HepG2 (cell line): ENCODE results near the gene C9orf78. TPM values are rescaled to one million over a fixed set of nuclear protein-coding genes. Genes with fewer than 3 reads are reported as not detected.

Experiments used
- ATAC-seq: fragments of 200-7000 bp; cut with Tn5 transposase; 3 replicates; pipeline ENCODE4 v1.9.1; 2020; ENCODE audit warnings: mild to moderate bottlenecking, moderate library complexity
- BruUV-seq: library from RNA; stranded (reverse); fragments of 400-500 nt; replicated peaks from 2 replicates; lab custom pipeline; 2021; lab: Mats Ljungman, UMichigan
- CTCF ChIA-PET: fragments of 300-600 bp; formaldehyde crosslinking; extraction: SDS; loops from one replicate; lab custom pipeline; 2021; ENCODE audit warnings: low total read pairs, inconsistent platforms, low intra/inter-chr PET ratio; lab: Yijun Ruan, JAX
- POLR2A ChIA-PET: fragments of 350-600 bp; sonication (Branson Sonifier 250); formaldehyde crosslinking; loops from one replicate; lab custom pipeline; 2020; ENCODE audit warnings: antibody characterized with exemption, inconsistent platforms; lab: Yijun Ruan, JAX
- DNase-seq: peaks from one replicate; pipeline ENCODE4 v3.0.0-alpha.2; 2015; ENCODE audit warnings: low spot score
- FAIRE-seq: peaks from 3 replicates; lab custom pipeline; 2011; peaks lifted over from hg19 to GRCh38; lab: Jason Lieb, UNC
- H2AFZ ChIP-seq: one replicate; pipeline ENCODE4 v1.6.1; 2011; ENCODE audit warnings: low read length, inconsistent platforms
- H3K27ac ChIP-seq: fragments of 300-600 bp; 3 replicates; pipeline ENCODE4 v1.8.0; 2011; ENCODE audit warnings: mixed run types, mild to moderate bottlenecking, mixed read lengths, low read length, inconsistent platforms; ENCODE audit not compliant: insufficient read depth; ENCODE audit errors: extremely low read length
- H3K27me3 ChIP-seq, 2 experiments: fragments of 200-600 bp in 1 of 2; 2 replicates in 1 of 2; 3 replicates in 1 of 2; pipeline versions ENCODE4 v1.6.0 to v1.8.0; 2011; ENCODE audit warnings: low read length in 2 of 2, mild to moderate bottlenecking in 2 of 2, moderate library complexity in 2 of 2, inconsistent platforms in 1 of 2; ENCODE audit not compliant: insufficient read depth in 2 of 2, control insufficient read depth in 1 of 2
- H3K36me3 ChIP-seq, 2 experiments: fragments of 200-600 bp in 1 of 2; replicated peaks in 1 of 2; 2 replicates in 1 of 2; 3 replicates in 1 of 2; pipeline versions ENCODE4 v1.5.1 to v1.8.0; 2011; ENCODE audit warnings: low read length in 2 of 2, inconsistent platforms in 1 of 2; ENCODE audit not compliant: insufficient read depth in 2 of 2, control insufficient read depth in 1 of 2
- H3K4me1 ChIP-seq: 2 replicates; pipeline ENCODE4 v1.5.1; 2012; ENCODE audit warnings: low read length, inconsistent platforms; ENCODE audit not compliant: insufficient read depth
- H3K4me2 ChIP-seq: 2 replicates; pipeline ENCODE4 v1.6.0; 2011; ENCODE audit warnings: low read depth, low read length, inconsistent platforms
- H3K4me3 ChIP-seq, 3 experiments: fragments of 200-600 bp in 1 of 3; sonication (generic), shearing (Covaris generic) in 1 of 3; replicated peaks in 1 of 3; 2 replicates each; pipeline ENCODE4 v1.5.1; 2011 to 2016; ENCODE audit warnings: low read length in 3 of 3, inconsistent platforms in 2 of 3, low read depth in 2 of 3, mild to moderate bottlenecking in 2 of 3, control low read depth in 1 of 3, mixed read lengths in 1 of 3; ENCODE audit not compliant: insufficient read depth in 1 of 3
- H3K79me2 ChIP-seq: one replicate; pipeline ENCODE4 v1.6.1; 2011; ENCODE audit warnings: low read length, inconsistent platforms; ENCODE audit not compliant: insufficient read depth
- H3K9ac ChIP-seq: 2 replicates; pipeline ENCODE4 v1.6.0; 2011; ENCODE audit warnings: mild to moderate bottlenecking, low read depth, low read length, inconsistent platforms; ENCODE audit not compliant: insufficient read depth
- H3K9me3 ChIP-seq: 2 replicates; pipeline ENCODE4 v1.5.1; 2012; ENCODE audit warnings: mild to moderate bottlenecking, low read length
- H4K20me1 ChIP-seq: 2 replicates; pipeline ENCODE4 v1.6.0; 2011; ENCODE audit warnings: inconsistent platforms, mild to moderate bottlenecking, low read length, moderate library complexity; ENCODE audit not compliant: insufficient read depth
- CEBPG ChIP-seq: IDR thresholded peaks from 2 replicates; pipeline ENCODE4 v1.6.1; 2016
- HNF4A ChIP-seq: sonication (generic); formaldehyde crosslinking; IDR thresholded peaks from 2 replicates; pipeline ENCODE4 v1.4.0; 2020; ENCODE audit warnings: missing genetic modification reagents
- NPAS2 ChIP-seq: sonication (generic); formaldehyde crosslinking; IDR thresholded peaks from 2 replicates; pipeline ENCODE4 v1.8.0; 2022; ENCODE audit warnings: mild to moderate bottlenecking, missing genetic modification reagents, borderline replicate concordance
- SATB2 ChIP-seq: sonication (generic); formaldehyde crosslinking; IDR thresholded peaks from 2 replicates; pipeline ENCODE4 v1.5.0; 2020; ENCODE audit warnings: missing genetic modification reagents
- ZBTB46 ChIP-seq: sonication (generic); formaldehyde crosslinking; IDR thresholded peaks from 2 replicates; pipeline ENCODE4 v1.4.0; 2020; ENCODE audit warnings: mild to moderate bottlenecking, missing genetic modification reagents, borderline replicate concordance
- ZFAT ChIP-seq: sonication (generic); formaldehyde crosslinking; conservative IDR thresholded peaks from 2 replicates; pipeline ENCODE4 v1.8.1; 2023; ENCODE audit warnings: missing genetic modification reagents, inconsistent platforms
- ZHX2 ChIP-seq, 2 experiments: sonication (generic) in 1 of 2; formaldehyde crosslinking in 1 of 2; IDR thresholded peaks; 2 replicates each; pipeline versions ENCODE4 v1.6.1 to v1.9.0; 2014 to 2022; ENCODE audit warnings: antibody characterized with exemption in 1 of 2, borderline replicate concordance in 1 of 2, inconsistent platforms in 1 of 2, low read depth in 1 of 2, missing genetic modification reagents in 1 of 2
- ZNF138 ChIP-seq: sonication (generic); formaldehyde crosslinking; IDR thresholded peaks from 2 replicates; pipeline ENCODE4 v1.5.0; 2020; ENCODE audit warnings: mild to moderate bottlenecking, low read depth, missing genetic modification reagents
- ZNF205 ChIP-seq: IDR thresholded peaks from 2 replicates; pipeline ENCODE4 v1.6.1; 2018; ENCODE audit warnings: missing biosample characterization, missing genetic modification reagents
- ZNF235 ChIP-seq: sonication (generic); formaldehyde crosslinking; IDR thresholded peaks from 2 replicates; pipeline ENCODE4 v1.8.1; 2023; ENCODE audit warnings: mild to moderate bottlenecking, missing genetic modification reagents, borderline replicate concordance
- ZNF326 ChIP-seq: sonication (generic); formaldehyde crosslinking; IDR thresholded peaks from 2 replicates; pipeline ENCODE4 v1.4.0; 2020; ENCODE audit warnings: missing genetic modification reagents, borderline replicate concordance
- ZNF33B ChIP-seq: sonication (generic); formaldehyde crosslinking; IDR thresholded peaks from 2 replicates; pipeline ENCODE4 v1.5.1; 2020; ENCODE audit warnings: mild to moderate bottlenecking, missing genetic modification reagents
- ZNF431 ChIP-seq: sonication (generic); formaldehyde crosslinking; IDR thresholded peaks from 2 replicates; pipeline ENCODE4 v1.9.0; 2022; ENCODE audit warnings: missing genetic modification reagents, low read depth, mild to moderate bottlenecking, borderline replicate concordance
- ZNF720 ChIP-seq: sonication (generic); formaldehyde crosslinking; IDR thresholded peaks from 2 replicates; pipeline ENCODE4 v1.4.0; 2020; ENCODE audit warnings: missing genetic modification reagents
- ZNF776 ChIP-seq: sonication (generic); formaldehyde crosslinking; IDR thresholded peaks from 2 replicates; pipeline ENCODE4 v1.4.0; 2020; ENCODE audit warnings: mild to moderate bottlenecking, missing genetic modification reagents
- WGBS: methylation state at CpG from one replicate; pipeline ENCODE4 v1.1.6; 2017; ENCODE audit warnings: low lambda C conversion rate; 5-methylcytosine and 5-hydroxymethylcytosine counted together
- in situ Hi-C: cut with HindIII; loops from 2 replicates; pipeline ENCODE4 v1.10.0; 2017; ENCODE audit warnings: low pct_unique_long_range_greater_than_20kb; ENCODE audit not compliant: extremely low pct_ligation_motif_present
- intact Hi-C: fragments of 100-400 bp; cut with micrococcal nuclease; formaldehyde crosslinking; loops from one replicate; pipeline ENCODE4 v1.10.0; 2022; ENCODE audit not compliant: unreplicated experiment
- polyA plus RNA-seq, 8 experiments: library from polyadenylated mRNA; depleted of rRNA in 3 of 8; stranded (reverse) in 7 of 8; unstranded in 1 of 8; fragments of >200 nt; fragmentation: Illumina TruSeq in 4 of 8; extraction: Trizol in 4 of 8; gene quantifications; 2 replicates each; pipeline versions ENCODE4 v1.2.1 to v1.2.3, GENCODE V29; 2011 to 2016; ENCODE audit warnings: low read depth in 4 of 8, missing spikeins in 1 of 8, mixed read lengths in 1 of 8; ENCODE audit not compliant: insufficient read depth in 1 of 8
- total RNA-seq, 5 experiments: library from RNA; depleted of rRNA; stranded (reverse); fragments of >200 nt; fragmentation: Illumina TruSeq; extraction: Trizol; gene quantifications; 2 replicates each; pipeline ENCODE4 v1.2.3, GENCODE V29; 2016; ENCODE audit warnings: low read depth in 1 of 5

C9orf78 gene
- total and polyA plus RNA-seq, 2 of the 13 experiments (the other 11 are each of a cell fraction or from before 2014, with no cell fraction given), result 18.4 to 35.5 TPM

GRCh38 chr9:129879103-129879699 lies 44.1 kb upstream of the C9orf78 start:
- BruUV-seq, result no TSS peak
- intact Hi-C loops, result no loop called here

More at GRCh38 chr9:129879103-129879699, 44.1 kb upstream of the C9orf78 start:
- Histone ChIP-seq H3K9me3 (no peaks in the 10 kb centered on the region), H3K4me1 (peaks cover 7% of the 10 kb centered on the region), H2AFZ (no peak overlapping the region), H3K9ac (no peak overlapping the region), H3K4me3 (no peak overlapping the region), H3K27ac (no peak overlapping the region), H3K4me2 (no peak overlapping the region), H3K27me3 (no peaks in the 10 kb centered on the region), H3K36me3 (peaks cover 0 to 3% of the 10 kb centered on the region in 2 experiments; a peak in 1 of 5 replicates), H4K20me1 (no peaks in the 10 kb centered on the region), H3K79me2 (no peaks in the 10 kb centered on the region)
- ChIA-PET CTCF (no interaction called here), POLR2A (no interaction called here)
- FAIRE-seq (no peak), ATAC-seq (no peak), DNase-seq (no peak)
- WGBS, result 94% methylated on average over 10 of the region's 17 CpGs
- TF ChIP-seq ZBTB46 (no peak), ZNF205 (CRISPR knock-in tag) (no peak), SATB2 (no peak), ZNF326 (no peak), ZFAT (no peak), ZNF431 (no peak), ZNF33B (CRISPR knock-in tag) (no peak), NPAS2 (CRISPR knock-in tag) (no peak), ZNF776 (CRISPR knock-in tag) (no peak), ZNF235 (CRISPR knock-in tag) (no peak), ZHX2 (IDR thresholded peaks at IDR 0.05; ENCODE audit: low read depth) (no peak), ZHX2 (CRISPR knock-in tag; IDR thresholded peaks at IDR 0.05; ENCODE audit: borderline replicate concordance) (no peak), CEBPG (CRISPR knock-in tag) (no peak), HNF4A (no peak), ZNF720 (no peak), ZNF138 (CRISPR knock-in tag) (no peak)
- in situ Hi-C loops, result no loop called here
